GM21737 (cell line): ENCODE measurements around the gene KAT6B.
"Not testable (repeated sequence)": the region's sequence is repeated elsewhere in the genome, so short reads cannot be mapped to it uniquely, and the experiment has no call there.

Experiments used
- ATAC-seq: cut with Tn5 transposase; IDR thresholded peaks from one replicate; pipeline ENCODE4 v1.9.1; 2021; ENCODE audit warnings: mild to moderate bottlenecking, moderate library complexity; ENCODE audit not compliant: unreplicated experiment

The KAT6B gene

DNA sequence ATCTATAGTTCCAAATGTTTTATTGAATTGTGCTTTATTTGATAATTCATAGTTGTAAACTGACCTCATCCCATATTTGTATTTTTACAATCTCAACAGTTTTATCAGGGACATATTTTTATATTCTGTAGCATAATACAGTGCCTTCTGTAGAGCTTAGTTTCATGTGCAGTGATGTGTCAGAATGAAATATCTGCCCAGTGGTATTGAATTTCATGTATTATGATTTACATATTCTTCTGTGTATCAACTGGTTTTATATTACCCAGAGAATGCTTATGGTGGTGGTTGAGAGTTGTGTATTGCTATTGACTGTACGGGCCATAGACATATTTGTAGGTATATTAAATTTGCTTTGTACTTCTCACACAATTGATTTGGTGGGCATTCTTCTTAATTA is 89.9 kb downstream of the KAT6B start:
- ATAC-seq, result no peak

DNA sequence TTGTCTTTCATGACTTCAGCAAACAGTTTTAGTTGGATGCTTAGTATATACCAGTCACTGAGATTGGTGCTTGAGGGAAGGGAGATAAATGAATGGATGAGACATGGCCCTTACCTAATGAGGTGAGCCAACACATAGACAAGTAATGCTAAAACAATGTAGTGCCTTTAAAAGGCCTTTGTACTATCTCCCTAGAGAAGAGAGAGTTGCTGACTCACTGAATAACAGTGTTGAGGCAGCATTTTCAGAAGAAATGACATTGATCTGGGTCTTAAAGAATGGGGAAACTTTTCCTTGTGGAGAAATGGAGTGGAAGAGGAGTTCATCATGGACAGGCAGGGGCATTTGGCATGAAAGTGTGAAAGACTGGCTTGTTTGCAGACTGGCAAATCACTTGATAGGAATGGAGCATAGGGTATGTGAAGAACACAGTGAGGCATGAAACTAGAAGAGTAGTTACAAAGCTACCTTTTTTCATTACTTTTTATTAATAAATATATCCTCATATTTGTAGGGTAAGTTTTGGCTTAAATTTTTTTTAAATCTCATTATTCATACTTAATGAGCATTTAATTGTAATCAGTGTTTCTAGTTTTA is 91.2 kb downstream of the KAT6B start:
- no peak for ATAC-seq

DNA sequence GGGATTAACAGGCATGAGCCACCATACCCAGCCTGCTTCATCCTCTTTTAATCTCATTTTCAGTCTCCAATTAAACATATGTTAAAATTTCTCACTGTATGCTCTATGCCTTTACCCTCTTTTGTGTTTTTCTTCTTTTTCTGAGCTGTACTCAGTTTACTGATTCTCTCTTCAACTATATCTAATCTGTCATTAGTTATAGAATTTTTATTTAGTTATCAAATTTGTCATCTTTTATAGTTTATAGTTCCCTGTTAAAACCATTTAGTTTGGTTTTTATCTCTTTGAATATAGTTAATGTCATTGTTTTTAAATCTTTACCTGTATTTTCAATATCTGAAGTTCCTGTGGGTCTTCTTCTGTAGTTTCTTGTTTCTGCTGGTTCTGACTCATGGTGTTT is 93.3 kb downstream of the KAT6B start:
- ATAC-seq, result no peak

DNA sequence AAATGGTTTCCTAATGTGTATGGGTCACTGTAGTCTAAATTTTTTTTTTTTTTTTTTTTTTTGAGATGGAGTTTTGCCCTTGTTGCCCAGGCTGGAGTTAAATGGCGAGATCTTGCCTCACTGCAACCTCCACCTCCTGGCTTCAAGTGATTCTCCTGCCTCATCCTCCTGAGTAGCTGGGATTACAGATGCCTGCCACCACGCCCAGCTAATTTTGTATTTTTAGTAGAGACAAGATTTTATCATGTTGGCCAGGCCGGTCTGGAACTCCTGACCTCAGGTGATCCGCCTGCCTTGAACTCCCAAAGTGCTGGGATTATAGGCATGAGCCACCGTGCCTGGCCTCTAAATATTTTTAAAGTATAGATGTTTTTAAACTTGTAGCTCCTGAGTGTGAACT is 94.7 kb downstream of the KAT6B start:
- ATAC-seq, result not testable (repeated sequence)

DNA sequence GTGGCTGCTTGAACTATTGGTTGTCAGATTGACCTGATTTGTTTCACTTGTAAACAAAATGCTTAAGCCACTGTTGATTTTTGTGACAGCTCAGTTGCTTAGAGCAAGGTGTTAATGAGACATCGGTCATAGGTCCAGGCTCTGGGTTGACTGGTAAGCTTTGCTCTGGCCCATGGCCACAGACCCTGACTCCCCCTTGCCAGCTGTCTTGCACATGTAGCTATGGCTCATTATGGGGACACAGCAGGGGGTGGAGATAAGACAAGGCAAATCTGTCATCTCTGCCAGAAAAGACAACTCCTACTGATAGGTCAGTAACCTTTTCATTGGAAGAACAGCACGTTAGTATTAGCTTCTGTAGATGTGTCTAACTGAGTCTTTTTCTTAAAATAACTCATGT is 95.3 kb downstream of the KAT6B start:
- no peak for ATAC-seq

DNA sequence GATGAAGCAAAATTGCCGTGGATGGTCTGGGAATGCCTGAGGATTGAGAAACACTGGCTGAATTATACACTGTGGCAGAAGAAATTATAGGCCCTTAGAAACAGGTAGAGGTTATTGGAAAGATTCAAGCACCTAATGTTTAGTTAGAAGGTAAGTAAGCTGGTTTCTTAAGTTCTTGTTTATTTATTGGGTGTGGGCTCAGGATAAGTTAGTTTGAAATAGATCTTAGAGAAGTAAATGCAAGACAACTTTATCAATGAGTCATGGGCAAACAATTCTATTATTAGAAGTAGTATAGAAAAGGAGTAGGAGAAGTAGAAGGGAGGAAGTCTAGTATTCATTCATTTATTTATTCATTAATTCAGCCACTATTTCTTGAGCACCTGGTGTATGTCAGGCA is 96.5 kb downstream of the KAT6B start:
- no peak for ATAC-seq

DNA sequence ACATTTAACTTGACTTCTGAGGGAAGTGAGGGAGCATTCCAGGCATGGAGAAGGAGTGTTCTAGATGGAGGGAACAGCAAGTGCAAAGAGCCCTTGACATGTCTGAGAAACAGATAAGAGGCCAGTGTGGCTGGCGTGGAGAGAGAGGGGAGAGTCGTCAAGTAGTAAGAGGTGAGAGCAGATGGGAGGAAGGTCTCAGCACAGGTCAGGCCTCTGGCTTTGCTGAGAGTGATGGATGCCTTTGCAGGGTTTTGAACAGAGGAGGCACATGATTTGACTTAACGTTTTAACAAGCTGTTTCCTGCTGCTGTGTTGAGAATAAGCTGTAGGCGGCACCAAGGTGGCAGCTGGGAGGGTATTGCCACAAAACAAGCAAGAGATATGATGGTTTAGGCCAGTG is 97.2 kb downstream of the KAT6B start:
- no peak for ATAC-seq

DNA sequence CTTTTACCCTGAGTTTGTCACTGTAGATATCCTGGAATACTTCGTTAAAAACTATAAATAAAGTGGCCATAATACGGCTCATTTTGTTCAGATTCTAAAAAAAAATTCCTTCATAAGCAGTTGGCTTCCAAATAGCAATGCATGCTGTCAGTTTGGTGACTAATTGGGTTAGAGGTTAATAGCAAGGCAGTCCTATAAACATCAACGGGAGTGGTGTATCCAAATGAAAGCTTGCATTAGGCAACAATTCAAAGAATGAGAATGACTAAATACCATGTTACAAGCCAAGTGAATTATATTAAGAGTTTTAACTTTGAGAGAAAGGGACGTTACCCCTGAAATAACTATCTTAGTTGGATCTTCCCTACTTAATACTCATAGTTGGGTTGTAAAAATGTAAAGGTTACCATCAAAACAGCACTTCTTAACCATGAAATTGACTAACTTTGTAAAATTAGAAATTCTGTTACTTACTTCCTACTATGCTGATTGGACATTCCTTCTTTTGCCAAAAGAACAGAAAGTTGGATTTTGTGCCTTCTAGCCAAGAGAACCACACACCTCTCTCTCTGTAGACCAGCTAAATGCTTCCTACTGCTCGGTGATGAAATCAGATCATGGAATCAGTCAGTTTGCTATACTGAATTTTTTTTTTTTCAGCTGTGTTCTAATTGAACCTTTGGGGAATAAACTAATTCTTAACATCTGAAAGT is 98.0 kb downstream of the KAT6B start:
- ATAC-seq, result no peak

DNA sequence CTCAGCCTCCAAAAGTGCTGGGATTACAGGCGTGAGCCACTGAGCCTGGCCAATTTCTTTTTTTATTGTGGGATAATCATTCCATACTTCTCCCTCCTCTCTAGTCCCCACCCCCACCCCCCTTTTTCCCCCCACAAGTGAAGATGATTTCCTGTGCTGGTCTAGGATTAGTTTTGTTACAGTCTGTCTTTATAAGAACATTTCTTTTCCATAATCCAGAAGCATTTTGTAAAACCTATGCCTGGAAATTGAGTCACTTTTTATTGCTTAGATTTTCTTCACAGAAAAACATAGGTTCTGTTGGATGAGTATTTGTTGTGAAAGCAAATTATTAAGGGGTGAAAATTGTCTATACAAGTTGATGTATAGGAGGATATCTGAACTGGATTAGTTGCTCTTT is 98.9 kb downstream of the KAT6B start:
- ATAC-seq, result no peak

DNA sequence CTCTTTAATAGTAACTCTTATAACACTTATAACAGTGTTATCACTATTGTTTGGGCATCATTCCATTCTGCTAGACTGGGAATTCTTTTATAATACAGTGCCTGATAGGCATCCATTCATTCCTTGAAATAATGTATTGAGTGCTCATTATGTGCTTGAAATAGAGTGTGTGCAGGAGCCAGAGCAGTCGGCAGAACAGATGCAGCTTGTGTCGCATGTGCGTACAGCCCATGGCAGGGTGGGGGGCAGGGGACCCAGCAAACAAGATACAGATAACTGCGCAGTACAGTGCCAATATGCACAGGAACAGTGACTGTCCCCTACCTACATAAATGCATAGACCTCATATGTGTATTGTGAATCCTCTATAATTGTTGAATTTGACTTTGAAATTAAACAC is 99.3 kb downstream of the KAT6B start:
- no peak for ATAC-seq

DNA sequence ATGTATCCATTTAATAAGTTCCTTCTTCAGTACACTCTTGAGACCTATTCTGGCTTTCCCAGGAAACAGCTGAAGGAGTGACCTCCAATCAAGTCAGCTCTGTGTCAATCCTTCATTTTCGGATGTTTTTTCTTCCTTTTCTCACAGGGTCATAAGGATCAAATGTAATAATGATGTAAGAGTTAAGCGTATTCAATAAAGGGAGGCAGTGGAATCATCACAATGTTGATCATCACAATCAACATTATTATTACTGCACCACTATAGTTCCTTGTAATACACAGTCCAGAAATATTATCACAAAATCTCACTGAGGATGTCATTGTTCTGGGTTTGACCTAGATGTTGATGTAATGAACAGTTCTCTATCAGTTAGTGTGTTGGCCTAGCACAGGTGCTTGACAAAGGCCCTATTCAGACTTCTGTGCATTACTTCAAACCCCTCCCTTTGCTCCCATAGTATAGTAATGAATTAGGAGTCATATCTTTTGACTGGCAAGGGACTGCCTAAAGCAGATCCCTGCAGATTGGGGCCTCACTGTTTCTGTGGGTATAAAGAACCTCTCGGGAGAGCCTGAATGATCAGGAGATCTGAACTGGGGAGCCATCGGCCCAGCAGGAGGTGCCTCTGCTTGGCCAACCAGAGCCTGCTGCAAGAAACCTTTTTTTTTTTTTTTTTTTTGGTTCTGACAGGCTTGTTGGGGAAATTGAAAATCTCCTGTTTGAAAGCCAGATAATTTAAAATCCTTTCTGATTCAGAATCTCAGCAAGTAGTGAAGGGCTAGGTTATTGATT is 100.6 kb downstream of the KAT6B start:
- ATAC-seq, result no peak

DNA sequence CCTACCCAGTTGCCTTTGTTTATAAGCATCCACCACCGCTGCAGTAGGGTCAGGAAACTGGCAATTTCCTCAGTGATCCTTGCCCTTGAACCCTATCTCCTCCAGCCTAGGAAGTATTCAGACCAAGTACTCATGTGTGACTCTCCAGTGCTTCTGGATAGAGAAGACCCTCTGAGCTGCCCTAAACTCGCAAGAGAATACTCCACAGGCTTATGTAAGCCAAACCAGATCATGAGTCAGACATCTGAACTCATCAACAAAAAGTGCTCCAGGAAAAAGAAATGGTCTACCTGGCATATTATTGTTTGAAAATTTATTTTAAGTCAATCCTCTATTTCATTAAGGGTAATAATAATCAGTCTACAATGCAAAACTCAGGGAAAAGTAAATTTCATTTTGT is 101.3 kb downstream of the KAT6B start:
- ATAC-seq, result no peak

DNA sequence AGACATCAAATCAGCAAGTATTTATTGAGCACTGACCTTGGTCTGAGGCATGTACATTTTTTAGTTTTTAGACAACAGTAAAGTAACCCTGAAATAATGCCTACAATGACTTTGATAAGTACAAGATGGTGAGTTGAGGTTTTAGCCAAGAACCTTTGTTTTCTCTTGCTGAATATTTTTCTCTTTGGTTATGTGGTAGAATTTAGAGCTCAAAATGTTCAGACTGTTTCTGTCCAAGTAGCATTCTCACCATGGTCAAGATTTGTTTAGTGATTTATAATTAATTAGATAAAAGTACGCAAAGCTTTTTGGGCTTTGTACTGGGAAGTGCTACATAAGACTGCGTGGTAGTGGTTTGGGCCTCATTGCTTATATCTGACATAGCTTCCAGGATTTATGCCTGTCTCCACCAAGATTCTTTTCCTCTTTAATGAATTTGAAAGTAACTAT is 102.4 kb downstream of the KAT6B start:
- ATAC-seq, result no peak

DNA sequence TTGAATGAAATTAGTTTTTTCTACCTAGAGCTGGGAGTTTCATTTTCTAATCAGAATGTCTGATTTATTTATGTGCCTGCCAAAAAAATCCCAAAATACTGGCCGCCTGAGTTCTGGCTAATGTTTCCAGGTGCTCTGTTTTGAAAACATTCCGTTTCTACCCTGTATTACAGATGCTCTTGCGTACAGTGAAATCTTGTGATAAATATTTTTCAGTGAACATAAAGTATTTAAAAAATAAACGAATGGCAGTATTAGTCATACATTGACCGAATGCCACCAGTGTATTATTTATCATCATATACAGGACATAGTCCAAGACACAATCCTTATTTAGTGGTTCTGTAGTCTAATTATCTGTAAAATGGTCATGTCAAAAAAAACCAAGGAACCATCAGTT is 102.8 kb downstream of the KAT6B start:
- ATAC-seq, result no peak

DNA sequence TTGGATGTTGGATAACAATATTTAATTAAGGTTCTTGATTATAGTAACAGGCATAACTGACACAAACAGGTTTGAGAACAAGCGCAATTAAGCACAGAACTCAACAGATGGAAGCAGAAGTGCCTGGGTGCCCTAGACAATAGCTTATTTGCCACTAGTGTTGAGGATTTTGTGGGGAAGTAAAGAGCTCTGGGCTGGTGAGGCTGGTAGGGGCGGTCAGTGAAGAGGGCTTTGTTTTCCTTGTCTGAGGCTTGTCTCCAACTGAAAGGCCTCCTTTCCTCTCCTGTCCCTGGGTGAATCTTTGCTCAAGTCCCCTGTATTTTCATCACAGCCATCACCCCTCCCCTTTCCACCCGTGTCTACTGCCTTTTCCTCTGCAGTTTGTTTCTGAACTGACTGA is 104.6 kb downstream of the KAT6B start:
- ATAC-seq, result no peak

DNA sequence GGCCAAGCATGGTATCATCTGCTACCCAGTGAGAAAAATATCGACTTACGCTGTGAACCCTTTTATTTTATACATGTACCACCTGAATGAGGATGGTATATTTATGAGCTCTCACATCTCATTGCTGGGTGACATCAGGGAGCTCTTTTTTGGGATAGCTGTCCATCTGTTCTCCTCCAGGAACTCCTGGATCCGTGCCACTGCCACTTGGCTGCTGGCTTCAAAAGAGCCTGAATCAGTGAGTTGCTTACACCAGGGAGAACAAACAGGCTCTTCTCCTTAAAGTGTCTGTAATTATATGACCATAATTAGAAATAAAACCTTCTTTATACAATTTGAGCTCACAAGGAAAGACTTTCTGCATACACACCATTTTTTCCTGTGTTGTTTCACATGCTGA is 106.2 kb downstream of the KAT6B start:
- ATAC-seq, result no peak

DNA sequence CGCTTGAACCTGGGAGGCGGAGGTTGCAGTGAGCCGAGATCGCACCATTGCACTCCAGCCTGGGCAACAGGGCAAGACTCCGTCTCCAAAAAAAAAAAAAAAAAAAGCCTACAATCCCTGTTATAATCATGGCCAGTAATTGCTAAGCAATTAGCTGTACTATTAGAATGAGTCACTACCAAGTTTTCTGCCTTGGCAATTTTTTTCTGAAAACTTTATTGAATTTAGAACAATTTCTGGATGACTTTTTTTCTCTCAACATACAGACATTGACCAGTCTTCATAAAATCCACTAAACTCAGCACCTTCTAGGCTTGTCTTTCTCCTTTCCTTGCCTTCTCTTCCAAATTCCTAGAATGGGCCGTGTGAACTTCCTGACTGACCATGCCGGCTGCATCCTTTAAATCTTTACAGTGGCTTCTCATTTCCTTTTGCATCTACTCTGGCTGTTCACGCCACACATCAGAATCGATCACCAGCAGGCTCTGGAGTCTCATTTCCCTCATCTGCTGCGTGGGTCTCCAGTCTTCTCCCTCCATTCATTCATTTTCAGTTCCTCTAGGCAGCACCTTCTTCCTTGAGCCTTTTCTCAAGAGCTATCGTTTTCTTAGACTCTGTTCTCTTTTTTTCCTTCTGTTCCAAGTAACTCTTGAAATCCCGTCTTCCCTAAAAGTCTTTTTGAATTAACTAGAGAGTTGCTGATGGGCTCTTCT is 107.9 kb downstream of the KAT6B start:
- ATAC-seq, result no peak

DNA sequence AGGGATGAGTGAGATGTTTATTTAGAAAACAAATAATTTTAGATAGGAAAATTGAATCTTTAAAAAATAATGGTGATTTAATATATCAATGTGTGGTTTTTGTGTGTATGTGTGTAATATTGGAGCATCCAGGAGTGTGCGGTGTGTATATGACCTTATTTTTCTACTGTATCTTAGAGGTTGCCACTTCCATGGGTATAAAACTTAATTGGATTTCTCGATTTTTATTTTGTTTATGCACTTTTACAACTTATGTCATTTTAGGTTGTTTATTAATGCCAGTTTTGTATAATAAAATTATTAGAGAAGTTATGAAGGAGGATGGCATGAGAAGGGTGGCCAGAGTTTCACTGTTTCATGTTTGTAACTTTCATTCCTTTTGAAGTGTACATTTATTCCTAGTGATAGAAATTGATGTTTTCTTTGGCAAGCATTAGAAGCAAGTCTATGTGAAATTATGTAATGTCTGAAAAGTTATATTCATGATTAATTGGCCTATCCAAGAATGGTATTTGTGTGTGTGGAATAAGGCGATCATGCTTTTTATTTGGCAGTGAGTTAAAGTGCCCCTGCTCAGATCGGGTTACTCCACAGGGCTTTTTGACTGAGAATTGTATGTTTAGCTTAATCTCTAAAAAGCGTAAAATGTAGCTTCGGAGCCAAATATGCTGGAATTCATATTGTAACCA is 110.3 kb downstream of the KAT6B start:
- ATAC-seq, result no peak

DNA sequence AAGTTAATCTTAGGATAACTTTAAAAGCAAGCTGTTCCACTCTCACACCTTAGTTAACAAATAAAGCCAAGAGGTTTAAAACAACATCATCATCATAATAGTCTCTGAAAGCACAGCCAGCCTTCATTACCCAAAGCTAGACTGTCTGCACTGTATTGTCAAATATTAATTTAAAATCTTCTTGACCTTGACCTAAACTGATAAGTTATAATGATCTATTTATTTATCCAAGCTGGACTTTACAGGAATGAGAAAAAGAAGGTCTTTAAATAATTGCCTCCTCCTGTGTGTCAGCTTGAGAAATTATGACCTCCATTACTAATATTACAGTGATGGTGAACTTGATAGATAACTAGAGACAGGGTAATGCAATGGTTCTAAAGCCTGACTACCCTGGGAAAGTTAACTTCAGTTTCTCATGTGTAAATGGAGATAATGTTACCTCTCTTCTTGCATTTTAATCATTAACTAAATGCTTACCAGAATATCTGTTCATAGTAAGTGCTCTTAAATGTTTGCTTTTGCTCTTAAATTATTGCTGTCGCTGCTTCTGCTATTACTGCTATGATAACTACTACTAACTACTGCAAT is 111.0 kb downstream of the KAT6B start:
- ATAC-seq, result no peak

DNA sequence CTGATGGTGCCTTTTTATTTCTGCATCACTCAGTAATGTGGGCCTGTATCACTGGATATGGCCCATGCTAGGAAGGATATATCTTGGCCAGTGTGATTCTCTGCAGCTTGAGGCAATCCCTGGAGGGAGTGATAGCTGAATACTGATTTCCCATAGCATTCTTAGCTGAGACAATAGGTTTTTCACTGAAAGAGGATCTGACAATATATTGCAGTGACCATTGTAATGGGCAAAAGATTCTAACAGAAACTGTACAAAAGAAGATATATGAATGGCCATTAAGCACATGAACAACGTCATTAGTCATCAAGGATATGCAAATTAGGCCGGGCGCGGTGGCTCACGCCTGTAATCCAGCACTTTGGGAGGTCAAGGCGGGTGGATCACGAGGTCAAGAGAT is 117.8 kb downstream of the KAT6B start:
- ATAC-seq, result no peak
